HUES48 (cell line): Measurements from ENCODE around the gene CCDC106.

Experiments
- H3K27ac ChIP-seq: one replicate; pipeline ENCODE4 v1.7.0; 2013; ENCODE audit warnings: low read depth, low read length, inconsistent platforms
- H3K27me3 ChIP-seq: 2 replicates; pipeline ENCODE4 v1.6.1; 2013; ENCODE audit warnings: mild to moderate bottlenecking, low read length; ENCODE audit not compliant: control insufficient read depth, insufficient read depth
- H3K36me3 ChIP-seq: 2 replicates; pipeline ENCODE4 v1.6.1; 2013; ENCODE audit warnings: low read length; ENCODE audit not compliant: control insufficient read depth, insufficient read depth
- H3K4me1 ChIP-seq: 2 replicates; pipeline ENCODE4 v1.6.1; 2013; ENCODE audit warnings: mild to moderate bottlenecking, low read length; ENCODE audit not compliant: control insufficient read depth, insufficient read depth
- H3K4me3 ChIP-seq: 2 replicates; pipeline ENCODE4 v1.5.1; 2013; ENCODE audit warnings: mild to moderate bottlenecking, low read depth, low read length
- H3K9ac ChIP-seq: 2 replicates; pipeline ENCODE4 v1.6.1; 2013; ENCODE audit warnings: mild to moderate bottlenecking, low read depth, low read length, moderate library complexity
- H3K9me3 ChIP-seq: 2 replicates; pipeline ENCODE4 v1.6.1; 2013; ENCODE audit warnings: low read length; ENCODE audit not compliant: control insufficient read depth, insufficient read depth

Gene CCDC106

GRCh38 chr19:55623561-55623960, 24.5 kb upstream of the CCDC106 start:
- Histone ChIP-seq H3K9me3 (no peaks in the 10 kb centered on the region), H3K9ac (no peak overlapping the region), H3K27ac (no peak overlapping the region), H3K4me3 (peak overlapping the region; percentile 45), H3K27me3 (no peaks in the 10 kb centered on the region), H3K4me1 (no peaks in the 10 kb centered on the region), H3K36me3 (peaks cover 13% of the 10 kb centered on the region)

- Histone ChIP-seq H3K9ac (no peak within 1 kb of the TSS), H3K4me1 (no peaks in the 10 kb centered on the region)
These were observed 23.7 kb upstream of the CCDC106 start, which contains the start of gene ZNF784 for GRCh38 chr19:55624109-55625003. Gene ZNF784 (minus strand): TSS chr19:55624566. CDS start chr19:55624561, 5 bp downstream.

GRCh38 chr19:55625004-55625326, 23.0 kb upstream of the CCDC106 start:
- H3K9me3 ChIP-seq: no peaks in the 10 kb centered on the region
- no peaks in the 10 kb centered on the region for H3K4me1 ChIP-seq
- H3K36me3 ChIP-seq: peaks cover 13% of the 10 kb centered on the region
- H3K27me3 ChIP-seq: no peaks in the 10 kb centered on the region
- H3K4me3 ChIP-seq: peak overlapping the region; percentile 69
- no peak overlapping the region for H3K9ac ChIP-seq
- H3K27ac ChIP-seq: peak overlapping the region; percentile 98

More at GRCh38 chr19:55624109-55625003, 23.7 kb upstream of the CCDC106 start, which contains the start of gene ZNF784:
- Histone ChIP-seq H3K9me3 (no peaks in the 10 kb centered on the region), H3K27me3 (no peaks in the 10 kb centered on the region), H3K36me3 (peaks cover 13% of the 10 kb centered on the region), H3K27ac (peak within 1 kb of the TSS; percentile 98), H3K4me3 (peak within 1 kb of the TSS; percentile 69)

GRCh38 chr19:55626350-55626749, 21.7 kb upstream of the CCDC106 start:
- Histone ChIP-seq H3K36me3 (peaks cover 4% of the 10 kb centered on the region; the same call in 1 of the 2 replicates), H3K27me3 (no peaks in the 10 kb centered on the region), H3K9ac (no peak overlapping the region), H3K4me3 (no peak overlapping the region), H3K27ac (no peak overlapping the region), H3K4me1 (no peaks in the 10 kb centered on the region), H3K9me3 (no peaks in the 10 kb centered on the region)

- Histone ChIP-seq H3K4me3 (no peak overlapping the region), H3K36me3 (no peaks in the 10 kb centered on the region), H3K4me1 (peaks cover 6% of the 10 kb centered on the region), H3K9ac (no peak overlapping the region), H3K9me3 (no peaks in the 10 kb centered on the region), H3K27me3 (no peaks in the 10 kb centered on the region), H3K27ac (no peak overlapping the region)
These were observed 15.6 kb upstream of the CCDC106 start for GRCh38 chr19:55632463-55632834.

- H3K27me3 ChIP-seq: no peaks in the 10 kb centered on the region
- H3K9ac ChIP-seq: no peak overlapping the region
- peaks cover 6% of the 10 kb centered on the region for H3K4me1 ChIP-seq
- H3K27ac ChIP-seq: no peak overlapping the region
- no peaks in the 10 kb centered on the region for H3K9me3 ChIP-seq
- no peaks in the 10 kb centered on the region for H3K36me3 ChIP-seq
- no peak overlapping the region for H3K4me3 ChIP-seq
These were observed 14.2 kb upstream of the CCDC106 start for GRCh38 chr19:55633861-55634260.

- H3K36me3 ChIP-seq: no peaks in the 10 kb centered on the region
- H3K4me1 ChIP-seq: peaks cover 8% of the 10 kb centered on the region
- H3K27ac ChIP-seq: peak overlapping the region; percentile 63
- H3K4me3 ChIP-seq: peak overlapping the region; percentile 88
- H3K9ac ChIP-seq: peak overlapping the region; percentile 91
- no peaks in the 10 kb centered on the region for H3K27me3 ChIP-seq
- no peaks in the 10 kb centered on the region for H3K9me3 ChIP-seq
These were observed 12.7 kb upstream of the CCDC106 start for GRCh38 chr19:55635334-55635717.

- Histone ChIP-seq H3K27me3 (no peaks in the 10 kb centered on the region), H3K9ac (peak overlapping the region; percentile 91), H3K4me3 (peak overlapping the region; percentile 88), H3K27ac (no peak overlapping the region), H3K36me3 (no peaks in the 10 kb centered on the region), H3K4me1 (peaks cover 9% of the 10 kb centered on the region), H3K9me3 (no peaks in the 10 kb centered on the region)
These were observed 12.1 kb upstream of the CCDC106 start for GRCh38 chr19:55635856-55636440.

GRCh38 chr19:55636723-55637122, 11.3 kb upstream of the CCDC106 start:
- H3K27ac ChIP-seq: no peak overlapping the region
- H3K4me3 ChIP-seq: no peak overlapping the region
- H3K4me1 ChIP-seq: peaks cover 9% of the 10 kb centered on the region
- H3K27me3 ChIP-seq: no peaks in the 10 kb centered on the region
- no peaks in the 10 kb centered on the region for H3K36me3 ChIP-seq
- H3K9me3 ChIP-seq: no peaks in the 10 kb centered on the region
- H3K9ac ChIP-seq: no peak overlapping the region

GRCh38 chr19:55637534-55637933, 10.5 kb upstream of the CCDC106 start:
- Histone ChIP-seq H3K4me3 (no peak overlapping the region), H3K4me1 (peaks cover 9% of the 10 kb centered on the region), H3K27ac (no peak overlapping the region), H3K9ac (no peak overlapping the region), H3K36me3 (no peaks in the 10 kb centered on the region), H3K27me3 (no peaks in the 10 kb centered on the region), H3K9me3 (no peaks in the 10 kb centered on the region)

- peaks cover 14% of the 10 kb centered on the region for H3K4me1 ChIP-seq
- H3K4me3 ChIP-seq: no peak overlapping the region
- H3K27me3 ChIP-seq: no peaks in the 10 kb centered on the region
- H3K27ac ChIP-seq: no peak overlapping the region
- no peaks in the 10 kb centered on the region for H3K9me3 ChIP-seq
- no peak overlapping the region for H3K9ac ChIP-seq
- no peaks in the 10 kb centered on the region for H3K36me3 ChIP-seq
These were observed 9.1 kb upstream of the CCDC106 start for GRCh38 chr19:55638864-55639359.
